RPMI7951 (cell line): ENCODE data around the gene EIF4ENIF1. TPM values are rescaled to one million over a fixed set of nuclear protein-coding genes. Genes with fewer than 3 reads are reported as not detected.
"Not testable (repeated sequence)": the region's sequence is repeated elsewhere in the genome, so short reads cannot be mapped to it uniquely, and the experiment has no call there.

Source experiments
- DNase-seq: peaks from one replicate; pipeline ENCODE4 v3.0.0-alpha.2; 2012; ENCODE audit warnings: low read depth
- total RNA-seq: library from RNA; depleted of rRNA; stranded (reverse); fragments of >200 nt; shearing (Covaris generic); gene quantifications from 2 replicates; pipeline ENCODE4 v1.2.3, GENCODE V29; 2014; rRNA removed

EIF4ENIF1 gene, protein sequence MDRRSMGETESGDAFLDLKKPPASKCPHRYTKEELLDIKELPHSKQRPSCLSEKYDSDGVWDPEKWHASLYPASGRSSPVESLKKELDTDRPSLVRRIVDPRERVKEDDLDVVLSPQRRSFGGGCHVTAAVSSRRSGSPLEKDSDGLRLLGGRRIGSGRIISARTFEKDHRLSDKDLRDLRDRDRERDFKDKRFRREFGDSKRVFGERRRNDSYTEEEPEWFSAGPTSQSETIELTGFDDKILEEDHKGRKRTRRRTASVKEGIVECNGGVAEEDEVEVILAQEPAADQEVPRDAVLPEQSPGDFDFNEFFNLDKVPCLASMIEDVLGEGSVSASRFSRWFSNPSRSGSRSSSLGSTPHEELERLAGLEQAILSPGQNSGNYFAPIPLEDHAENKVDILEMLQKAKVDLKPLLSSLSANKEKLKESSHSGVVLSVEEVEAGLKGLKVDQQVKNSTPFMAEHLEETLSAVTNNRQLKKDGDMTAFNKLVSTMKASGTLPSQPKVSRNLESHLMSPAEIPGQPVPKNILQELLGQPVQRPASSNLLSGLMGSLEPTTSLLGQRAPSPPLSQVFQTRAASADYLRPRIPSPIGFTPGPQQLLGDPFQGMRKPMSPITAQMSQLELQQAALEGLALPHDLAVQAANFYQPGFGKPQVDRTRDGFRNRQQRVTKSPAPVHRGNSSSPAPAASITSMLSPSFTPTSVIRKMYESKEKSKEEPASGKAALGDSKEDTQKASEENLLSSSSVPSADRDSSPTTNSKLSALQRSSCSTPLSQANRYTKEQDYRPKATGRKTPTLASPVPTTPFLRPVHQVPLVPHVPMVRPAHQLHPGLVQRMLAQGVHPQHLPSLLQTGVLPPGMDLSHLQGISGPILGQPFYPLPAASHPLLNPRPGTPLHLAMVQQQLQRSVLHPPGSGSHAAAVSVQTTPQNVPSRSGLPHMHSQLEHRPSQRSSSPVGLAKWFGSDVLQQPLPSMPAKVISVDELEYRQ
- 4.9 and 59.4 TPM in 2 replicates for total RNA-seq

DNA sequence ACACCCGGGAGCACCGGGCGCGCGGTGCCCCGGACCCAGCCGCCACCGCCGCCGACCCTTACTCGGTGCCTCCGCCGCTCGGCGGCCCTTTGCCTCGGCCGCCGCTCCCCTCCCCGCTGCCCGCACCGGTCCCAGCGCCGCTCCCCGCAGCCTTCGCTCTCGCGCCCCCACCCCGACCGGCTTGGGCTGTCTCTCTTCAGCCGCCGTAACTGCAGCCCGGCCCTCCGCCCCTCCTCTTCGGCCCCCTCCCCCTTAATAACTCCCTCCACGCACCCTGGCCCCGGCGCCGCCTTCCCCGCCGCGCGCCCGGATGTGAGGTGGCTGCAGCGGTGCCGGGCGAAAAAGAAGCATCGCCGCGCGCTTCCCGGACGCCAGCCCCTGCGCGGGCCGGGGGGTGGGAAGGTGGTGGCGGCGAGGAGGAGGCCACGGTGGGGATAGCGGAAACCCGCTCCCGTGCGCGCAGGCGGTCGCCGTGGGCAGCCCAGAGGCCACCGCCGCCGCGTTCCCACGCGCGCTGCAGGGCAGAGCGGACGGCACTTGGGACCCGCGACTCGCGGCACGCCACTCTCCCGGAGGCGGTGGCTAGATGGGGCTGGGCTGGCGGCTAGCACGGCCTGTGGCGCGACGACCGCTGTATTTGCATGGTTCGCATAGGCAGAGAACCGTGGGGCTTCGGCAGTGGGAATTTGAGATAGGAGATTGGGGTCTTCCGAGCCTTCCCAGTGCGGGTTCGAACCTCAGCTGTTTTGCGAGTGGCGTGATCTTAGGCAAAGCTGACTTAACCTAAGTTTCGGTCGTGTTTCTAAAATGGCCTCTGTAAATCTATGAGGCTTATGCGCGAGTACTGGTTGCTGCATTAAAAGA is at the start of gene EIF4ENIF1:
TSS of gene EIF4ENIF1 (minus strand) at position 211 of the 864 bp plus-strand sequence. CDS start 1,124 bp downstream, outside the sequence.
- peak; percentile 82 for DNase-seq

DNA sequence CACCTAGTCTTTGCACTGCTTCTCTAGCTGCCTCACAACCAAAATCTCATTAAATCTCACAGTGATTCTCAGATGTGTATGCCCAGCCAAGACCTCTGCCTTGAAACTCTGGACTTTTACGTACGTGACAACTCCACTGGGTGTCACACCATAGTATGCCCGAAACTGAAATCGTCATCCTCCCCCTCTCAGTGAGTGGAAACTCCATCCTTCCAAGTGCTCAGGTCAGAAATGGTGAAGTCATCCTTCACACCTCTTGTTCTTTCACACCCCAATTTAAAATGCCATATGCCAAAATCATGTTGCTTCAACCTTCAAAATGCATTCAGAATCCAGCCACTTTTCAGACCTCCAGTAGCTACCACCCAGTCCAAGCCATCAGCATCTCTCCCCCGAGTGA is 49.2 kb upstream of the EIF4ENIF1 start:
- no peak for DNase-seq

DNA sequence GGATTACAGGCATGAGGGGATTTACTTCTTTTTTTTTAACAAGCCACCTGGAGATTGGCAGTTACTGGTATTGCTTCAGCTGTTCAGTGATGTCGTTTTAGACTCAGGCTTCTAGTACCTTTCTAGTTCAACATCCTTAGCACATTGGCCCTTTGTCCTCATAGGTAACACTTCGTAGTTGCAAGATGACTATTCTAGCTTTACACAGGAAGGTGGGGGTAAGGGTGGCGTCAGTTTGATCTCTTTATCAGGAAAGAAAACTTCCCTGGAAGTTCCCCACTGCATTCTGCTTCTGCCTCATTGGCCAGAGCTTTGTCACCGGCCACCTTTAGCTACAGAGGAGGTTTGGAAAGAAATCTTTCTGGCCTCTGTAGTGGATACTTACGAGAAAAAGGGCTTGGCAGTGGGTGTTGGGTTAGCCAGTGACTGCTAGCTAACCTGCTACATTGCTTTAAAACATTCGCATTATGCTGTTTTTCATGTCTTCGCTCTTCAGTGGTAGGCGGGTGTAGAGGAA is 47.4 kb upstream of the EIF4ENIF1 start:
- no peak for DNase-seq

DNA sequence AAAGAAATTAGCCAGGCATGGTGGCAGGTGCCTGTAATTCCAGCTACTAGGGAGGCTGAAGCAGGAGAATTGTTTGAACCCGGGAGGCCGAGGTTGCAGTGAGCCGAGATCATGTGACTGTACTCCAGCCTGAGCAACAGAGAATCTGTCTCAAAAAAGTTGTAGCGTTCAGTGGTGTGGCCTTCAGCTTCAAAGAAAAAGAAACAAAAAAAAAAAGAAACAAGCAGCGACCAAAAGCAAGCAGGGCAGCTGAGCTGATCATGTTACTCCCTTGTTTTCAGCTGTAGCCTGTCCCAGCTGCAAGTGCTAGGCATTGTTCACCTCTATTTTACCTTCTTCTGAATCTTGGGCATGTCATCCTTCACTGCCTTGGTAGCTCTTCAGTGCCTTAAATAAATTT is 43.7 kb upstream of the EIF4ENIF1 start:
- DNase-seq = no peak

DNA sequence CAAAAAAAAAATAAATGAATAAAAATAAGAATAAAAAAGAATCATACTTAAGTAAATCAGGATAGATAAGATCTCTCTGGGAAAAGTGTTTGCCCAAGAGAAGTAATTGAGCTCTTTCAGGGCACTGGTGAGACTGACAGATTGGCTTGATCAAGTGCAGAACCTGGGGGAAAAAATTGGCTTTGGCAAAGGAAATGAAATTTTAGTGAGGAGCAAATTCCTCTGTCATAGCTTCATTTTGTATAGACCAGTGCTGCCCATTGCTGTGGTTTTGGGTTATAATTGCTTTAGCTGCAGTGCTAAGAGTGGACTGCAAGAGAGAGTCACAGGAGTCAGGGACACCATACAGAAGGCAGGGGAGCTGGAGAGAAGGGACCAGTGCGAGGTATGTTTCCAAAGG is 42.4 kb upstream of the EIF4ENIF1 start:
- DNase-seq = no peak

DNA sequence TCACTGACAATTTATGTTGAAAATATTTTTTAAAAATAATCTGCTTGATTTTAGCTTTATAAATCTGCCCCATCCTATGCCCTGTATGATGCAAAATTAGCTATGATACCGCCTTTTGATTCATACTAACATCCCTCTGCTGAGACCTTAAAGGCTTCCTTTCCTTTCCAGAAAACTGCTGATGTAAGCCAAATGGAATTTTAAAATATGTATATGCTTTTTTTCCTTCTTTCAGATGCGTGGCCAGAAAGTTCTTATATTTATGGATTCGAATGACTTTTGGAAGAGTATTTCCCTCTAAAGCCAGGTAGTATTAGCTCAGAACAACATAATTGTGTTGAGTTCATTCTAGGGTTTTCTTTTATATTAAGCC is 41.2 kb upstream of the EIF4ENIF1 start:
- no peak for DNase-seq

DNA sequence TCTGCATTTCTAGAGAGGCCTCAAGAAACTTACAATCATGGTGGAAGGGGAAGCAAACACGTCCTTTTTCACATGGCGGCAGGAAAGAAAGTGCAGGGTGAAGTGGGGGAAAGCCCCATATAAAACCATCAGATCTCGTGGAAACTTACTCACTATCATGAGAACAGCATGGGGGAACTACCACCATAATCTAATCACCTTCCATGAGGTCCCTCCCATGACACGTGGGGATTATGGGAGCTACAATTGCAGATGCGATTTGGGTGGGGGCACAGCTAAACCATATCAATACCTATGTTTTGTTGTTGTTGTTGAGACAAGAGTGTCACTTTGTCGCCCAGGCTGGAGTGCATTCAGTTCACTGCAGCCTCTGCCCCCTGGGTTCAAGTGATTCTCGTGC is 36.6 kb upstream of the EIF4ENIF1 start:
- no peak for DNase-seq

DNA sequence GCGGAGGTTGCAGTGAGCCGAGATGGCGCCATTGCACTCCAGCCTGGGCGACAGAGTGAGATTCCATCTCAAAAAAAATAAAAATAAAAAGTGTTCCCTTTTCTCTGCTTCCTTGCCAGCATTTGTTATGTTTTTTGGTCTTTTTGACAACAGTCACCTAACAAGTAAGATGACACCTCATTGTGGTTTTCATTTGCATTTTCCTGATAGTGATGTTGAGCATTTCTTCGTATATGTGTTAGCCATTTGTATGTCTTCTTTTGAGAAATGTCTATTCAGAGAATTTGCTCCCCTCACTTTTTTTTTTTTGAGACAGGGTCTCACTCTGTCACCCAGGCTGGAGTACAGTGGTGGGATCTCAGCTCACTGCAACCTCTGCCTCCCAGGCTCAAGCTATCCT is 34.5 kb upstream of the EIF4ENIF1 start:
- DNase-seq = not testable (repeated sequence)

DNA sequence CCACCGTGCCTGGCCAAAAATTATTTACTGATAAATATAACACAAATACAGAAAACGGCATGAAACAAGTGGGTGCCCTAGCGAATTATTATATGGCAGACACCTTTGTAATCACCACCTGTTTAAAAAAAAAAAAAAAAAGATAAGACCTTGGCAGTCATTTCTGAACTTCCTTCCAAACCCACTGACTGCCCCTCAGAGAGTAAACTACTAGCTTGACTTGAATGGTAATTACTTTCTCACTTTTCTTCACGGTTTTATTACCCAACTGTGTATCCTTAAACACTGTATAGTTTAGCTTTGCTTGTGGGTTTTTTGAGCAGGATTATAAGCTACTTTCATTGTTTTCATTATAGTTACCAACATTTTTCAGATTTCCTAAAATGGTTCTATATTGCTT is 30.4 kb upstream of the EIF4ENIF1 start:
- DNase-seq = no peak

DNA sequence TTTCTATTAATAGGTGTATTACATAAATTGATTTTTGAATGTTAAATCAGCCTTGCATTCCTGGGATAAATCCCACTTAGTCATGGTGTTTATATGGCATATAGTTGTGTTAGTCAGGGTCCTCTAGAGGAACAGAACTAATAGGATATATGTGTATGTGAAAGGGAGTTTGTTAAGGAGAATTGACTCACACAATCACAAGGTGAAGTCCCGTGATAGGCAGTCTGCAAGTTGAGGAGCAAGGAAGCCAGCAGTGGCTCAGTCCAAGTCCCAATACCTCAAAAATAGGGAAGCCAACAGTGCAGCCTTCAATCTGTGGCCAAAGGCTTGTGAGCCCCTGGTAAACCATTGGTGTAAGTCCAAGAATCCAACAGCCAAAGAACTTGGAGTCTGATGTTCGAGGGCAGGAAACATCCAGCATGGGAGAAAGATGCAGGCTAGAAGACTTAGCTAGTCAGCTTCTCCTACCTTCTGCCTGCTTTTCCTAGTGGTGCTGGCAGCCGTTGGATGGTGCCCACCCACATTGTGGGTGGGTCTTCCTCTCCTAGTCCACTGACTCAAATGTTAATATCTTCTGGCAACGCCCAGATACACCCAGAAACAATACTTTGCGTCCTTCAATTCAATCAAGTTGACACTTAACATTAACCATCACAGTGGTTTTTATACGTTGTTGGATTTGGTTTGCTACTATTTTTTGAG is 19.6 kb upstream of the EIF4ENIF1 start:
- no peak for DNase-seq

DNA sequence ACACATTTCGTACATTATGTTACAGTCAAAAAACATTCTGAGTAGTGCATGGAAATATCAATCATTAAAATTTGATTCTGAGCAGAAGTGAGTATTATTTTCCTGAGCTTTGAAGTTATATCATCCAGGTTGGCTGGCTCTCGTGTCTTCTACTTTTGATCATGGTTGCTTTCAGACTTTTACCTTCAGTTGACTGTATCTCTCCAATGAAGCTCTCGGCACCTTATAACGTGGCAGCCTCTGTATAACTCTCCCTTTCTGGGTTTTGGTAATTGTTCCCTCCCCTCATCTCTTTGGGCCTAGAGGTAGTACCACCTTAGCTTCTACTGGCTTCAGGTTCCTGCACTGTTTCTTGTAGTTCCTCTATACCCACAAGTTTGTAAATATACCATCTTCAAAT is 18.9 kb upstream of the EIF4ENIF1 start:
- DNase-seq = no peak

DNA sequence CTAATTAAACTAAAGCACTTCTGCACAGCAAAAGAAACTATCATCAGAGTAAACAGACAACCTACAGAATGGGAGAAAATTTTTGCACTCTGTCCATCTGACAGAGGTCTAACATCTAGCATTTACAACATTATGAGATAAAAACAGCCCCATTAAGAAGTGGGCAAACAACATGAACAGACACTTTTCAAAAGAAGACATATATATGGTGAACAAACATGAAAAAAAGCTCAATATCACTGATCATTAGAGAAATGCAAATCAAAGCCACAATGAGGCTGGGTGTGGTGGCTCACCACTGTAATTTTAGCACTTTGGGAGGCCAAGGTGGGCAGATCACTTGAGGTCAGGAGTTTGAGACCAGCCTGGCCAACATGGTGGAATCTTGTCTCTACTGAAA is 17.9 kb upstream of the EIF4ENIF1 start:
- not testable (repeated sequence) for DNase-seq

DNA sequence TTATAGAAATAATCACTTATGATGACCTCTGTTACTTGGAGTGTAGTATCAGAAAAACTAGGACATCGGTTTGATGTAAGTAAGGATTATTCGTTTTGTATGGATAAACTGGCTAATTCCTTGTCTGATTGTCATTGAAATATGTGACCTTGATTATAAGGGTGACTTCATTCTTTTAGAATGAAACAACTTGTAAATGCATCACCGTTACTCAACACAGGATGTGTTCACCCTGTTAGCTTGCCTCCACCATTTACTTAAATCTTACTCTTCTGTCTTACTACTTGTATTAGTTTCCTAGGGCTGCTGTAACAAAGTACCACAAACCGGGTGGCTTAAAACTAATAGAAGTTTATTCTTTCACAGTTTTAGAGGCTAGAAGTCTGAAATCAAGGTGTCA is 14.6 kb upstream of the EIF4ENIF1 start:
- no peak for DNase-seq

DNA sequence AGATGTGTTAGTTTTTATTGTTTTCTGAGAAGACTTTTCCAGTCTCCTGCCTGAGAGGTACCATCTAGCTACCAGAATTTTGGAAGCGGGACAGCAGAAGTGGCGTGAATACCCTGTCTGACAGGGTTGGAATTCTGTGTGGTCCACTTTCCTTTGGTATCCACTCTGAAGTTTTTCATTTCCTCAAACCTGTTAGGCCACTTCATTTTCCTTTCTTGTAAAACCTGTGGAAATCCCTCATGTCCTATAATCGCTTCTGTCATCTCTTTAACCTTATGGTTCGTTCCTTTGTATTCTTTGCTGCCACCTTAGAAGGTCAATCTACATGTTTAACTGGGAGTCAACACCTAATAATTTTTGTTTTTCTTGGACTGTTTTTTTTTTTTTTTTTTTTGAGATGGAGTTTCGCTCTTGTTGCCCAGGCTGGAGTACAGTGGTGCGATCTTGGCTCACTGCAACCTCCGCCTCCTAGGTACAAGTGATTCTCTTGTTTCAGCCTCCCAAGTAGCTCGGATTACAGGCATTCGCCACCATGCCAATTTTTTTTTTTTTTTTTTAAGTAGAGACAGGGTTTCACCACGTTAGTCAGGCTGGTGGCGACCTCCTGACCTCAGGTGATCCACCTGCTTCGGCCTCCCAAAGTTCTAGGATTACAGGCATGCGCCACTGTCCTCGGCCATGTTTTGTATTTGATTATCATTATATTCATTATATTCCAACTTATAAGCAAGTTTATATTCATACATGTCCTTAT is 13.7 kb upstream of the EIF4ENIF1 start:
- DNase-seq = no peak

DNA sequence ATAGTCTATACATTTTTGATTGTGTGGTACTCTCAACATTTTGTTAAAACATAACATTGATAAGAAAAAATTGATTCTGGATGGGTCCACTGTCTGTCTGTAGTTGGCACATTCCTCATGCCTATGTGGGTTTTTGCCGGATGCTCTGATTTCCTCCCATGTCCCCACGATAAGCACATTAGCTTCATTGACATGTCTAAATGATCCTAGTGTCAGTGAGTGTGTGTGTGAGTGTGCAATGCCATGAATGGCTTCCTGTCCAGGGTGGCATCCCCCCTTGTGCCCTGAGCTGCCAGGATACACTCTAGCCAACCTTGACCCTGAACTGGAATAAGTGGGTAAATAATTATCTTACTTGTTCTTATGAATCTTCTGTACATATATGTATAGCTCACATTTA is 12.1 kb upstream of the EIF4ENIF1 start:
- DNase-seq = no peak

DNA sequence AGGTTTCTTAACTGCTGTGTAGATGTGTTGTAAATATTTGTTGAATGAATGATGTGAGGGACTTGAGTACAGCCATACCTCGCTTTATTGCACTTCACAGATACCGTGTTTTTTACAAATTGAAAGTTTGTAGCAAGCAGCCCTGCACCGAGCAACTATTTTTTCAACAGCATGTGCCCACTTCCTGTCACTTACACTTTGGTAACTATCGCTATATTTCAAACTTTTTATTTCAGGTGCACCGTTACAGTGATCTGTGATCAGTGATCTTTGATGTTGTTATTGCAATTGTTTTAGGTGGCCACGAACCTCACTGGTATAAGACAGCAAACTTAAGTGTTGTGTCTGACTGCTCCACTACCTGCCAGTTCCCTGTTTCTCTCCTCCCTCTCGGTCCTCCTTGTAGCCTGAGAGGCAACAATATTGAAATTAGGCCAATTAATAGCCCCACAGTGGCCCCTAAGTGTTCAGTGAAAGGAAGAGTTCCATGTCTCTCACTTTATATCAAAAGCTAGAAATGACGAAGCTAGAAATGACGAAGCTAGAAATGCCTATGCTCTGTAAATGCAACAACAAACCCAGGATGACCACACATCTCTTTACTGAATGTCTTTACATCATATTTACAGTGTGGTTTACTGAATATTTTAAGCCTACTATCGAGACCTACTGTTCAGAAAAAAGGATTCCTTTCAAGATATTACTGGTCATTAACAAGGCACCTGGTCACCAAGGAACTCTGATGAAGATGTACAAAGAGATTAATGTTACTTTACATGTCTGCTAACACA is 7.7 kb upstream of the EIF4ENIF1 start:
- DNase-seq = no peak

DNA sequence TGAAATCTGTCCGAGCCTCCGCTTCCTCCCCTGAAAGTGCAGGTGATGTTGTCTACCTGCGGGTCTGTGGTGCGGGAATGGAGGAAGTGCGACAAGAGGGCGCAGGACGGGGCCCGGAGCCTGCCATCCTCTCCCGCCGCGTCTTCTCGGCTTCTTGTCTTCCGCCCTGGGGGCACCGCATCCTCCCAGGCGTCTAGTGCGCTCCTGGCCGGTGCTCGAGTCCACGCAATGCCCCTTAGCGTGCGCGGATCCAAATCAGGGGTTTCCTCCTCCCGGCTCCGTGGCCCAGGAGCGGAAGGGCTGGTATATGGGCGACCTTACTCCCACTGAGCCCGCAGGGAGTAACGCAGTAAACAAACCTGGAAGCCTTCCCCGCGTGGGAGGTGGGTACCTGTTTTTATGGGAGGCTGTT is 7.1 kb upstream of the EIF4ENIF1 start:
- DNase-seq = peak; percentile 22

DNA sequence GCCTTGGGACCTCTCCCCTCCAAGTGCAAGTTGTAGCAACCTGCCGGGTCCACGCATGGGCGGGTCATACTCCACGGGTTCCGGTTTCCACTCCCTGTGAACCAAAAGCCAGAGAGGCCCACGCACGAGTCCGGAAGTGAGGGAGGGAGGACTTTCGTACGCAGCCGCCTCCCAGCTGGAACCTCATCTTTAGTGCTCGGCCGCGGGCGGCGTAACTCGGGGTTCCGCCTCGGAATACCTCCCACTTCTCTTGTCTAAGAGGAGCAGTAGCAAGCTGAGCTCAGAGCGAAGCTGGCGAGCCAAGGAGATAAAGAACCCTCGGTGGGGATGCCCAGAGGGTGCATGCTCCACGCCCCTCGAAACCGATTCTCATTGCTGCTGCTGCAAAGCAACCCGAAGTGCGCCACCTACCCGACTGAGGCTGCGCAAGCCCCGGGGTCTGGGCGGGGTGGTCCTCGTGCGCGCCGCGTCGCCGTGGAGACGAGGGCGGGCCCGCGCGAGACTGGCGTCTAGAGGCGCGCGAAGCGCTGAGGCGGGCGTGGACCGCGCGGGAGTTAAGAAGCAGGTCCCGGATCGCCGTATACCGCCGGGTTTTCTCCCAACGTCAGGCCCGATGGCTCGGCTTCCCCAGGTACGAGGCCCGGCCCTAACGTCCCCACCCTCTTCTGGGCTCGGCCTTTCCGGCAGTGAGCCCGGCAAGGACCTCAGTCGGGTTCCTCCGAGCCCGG is 6.5 kb upstream of the EIF4ENIF1 start, which contains the start of gene SFI1:
TSS of gene SFI1 (plus strand) at position 530 of the 728 bp plus-strand sequence. CDS start 11,749 bp downstream, outside the sequence.
- peak; percentile 85 for DNase-seq
